NK-92 treated with Interleukin-12 subunit alpha and Interleukin-12 subunit beta, amount 100 ng/mL, for 24 hours (cell line): Measurements from ENCODE around the gene MFNG.

Source experiments
- DNase-seq: peaks from one replicate; lab custom pipeline; 2025; lab: John Stamatoyannopoulos, UW

MFNG gene

DNA sequence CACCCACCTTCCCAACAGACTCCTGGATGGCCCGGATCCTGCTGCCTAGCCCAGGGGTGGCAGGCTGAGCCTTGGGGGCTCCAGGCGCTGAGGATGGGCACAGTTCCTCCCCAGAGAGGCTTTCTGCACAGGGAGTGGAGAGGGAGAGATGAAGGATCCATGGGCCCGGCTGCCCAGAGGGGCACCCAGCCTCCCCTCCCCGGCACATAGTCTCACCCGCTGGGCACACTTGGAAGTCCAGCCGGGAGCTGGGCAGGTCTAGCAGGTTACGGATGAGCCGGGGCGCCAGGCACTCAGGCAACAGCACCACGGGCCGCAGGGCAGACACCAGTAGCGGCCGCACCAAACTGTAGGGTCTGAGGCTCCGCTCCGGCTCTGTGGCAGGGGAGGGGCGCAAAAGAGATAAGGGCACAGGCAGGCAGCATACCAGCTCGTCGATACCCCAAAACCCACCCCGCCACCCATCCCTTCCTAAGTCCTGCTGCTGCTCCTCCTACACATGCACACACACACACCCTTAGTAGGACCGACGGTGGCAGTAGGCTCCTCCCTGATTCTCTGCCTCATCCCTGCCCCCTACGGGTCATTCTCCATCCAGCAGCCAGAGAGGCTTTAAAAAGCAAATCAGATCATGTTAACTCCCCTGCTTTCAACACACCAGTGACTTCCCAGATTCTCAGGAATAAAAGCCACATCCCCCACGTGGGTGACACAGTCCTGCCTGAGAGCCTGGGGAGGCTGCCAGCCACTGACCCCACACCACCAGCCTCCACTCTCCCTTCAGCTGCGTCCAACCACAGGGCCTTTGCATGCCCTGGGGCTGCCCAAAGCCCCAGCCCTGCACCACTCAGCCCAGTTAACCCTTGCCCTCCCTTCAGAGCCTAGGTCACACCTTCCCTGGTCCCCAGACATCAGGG lies 6.5 kb upstream of the MFNG start:
- no peak for DNase-seq

DNA sequence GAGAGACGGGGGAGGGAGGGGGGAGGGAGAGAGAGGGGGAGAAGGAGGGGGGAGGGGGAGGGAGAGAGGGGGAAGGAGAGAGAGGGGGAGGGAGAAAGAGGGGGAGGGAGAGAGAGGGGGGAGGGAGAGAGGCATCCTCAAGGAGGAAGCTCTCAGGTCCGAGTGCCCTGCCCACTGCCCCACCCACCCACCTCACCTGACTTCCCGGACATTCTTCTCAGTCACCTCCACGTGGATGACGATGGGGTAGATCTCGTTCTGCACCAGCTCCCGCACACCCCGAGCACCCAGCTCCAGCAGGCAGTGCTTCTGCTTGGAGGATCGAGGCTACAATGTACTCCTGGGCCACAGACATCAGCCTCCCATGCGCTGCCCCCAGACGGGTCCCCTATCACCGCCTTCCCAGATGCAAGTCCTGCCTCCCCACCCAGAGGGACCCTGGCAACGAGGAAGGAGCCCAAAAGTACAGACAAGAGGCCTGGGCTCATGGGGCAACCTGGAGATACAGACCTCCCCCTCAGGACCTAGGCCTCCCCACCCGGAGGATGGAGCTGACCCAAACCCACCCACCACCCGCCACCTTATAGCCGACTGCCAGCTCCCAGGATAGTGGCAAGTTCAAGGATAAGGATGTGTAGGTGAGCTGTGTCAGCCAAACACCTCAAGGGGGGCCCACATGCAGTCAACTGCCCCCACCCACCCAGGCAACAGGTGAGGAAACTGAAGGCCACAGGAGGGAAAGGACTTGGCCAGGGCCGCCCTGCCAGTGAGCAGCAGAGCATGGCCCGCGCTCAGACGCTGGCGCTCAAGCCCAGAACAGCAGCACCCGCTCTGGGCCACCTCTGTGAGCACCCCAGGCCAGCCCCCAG lies 5.6 kb upstream of the MFNG start:
- DNase-seq, result no peak

DNA sequence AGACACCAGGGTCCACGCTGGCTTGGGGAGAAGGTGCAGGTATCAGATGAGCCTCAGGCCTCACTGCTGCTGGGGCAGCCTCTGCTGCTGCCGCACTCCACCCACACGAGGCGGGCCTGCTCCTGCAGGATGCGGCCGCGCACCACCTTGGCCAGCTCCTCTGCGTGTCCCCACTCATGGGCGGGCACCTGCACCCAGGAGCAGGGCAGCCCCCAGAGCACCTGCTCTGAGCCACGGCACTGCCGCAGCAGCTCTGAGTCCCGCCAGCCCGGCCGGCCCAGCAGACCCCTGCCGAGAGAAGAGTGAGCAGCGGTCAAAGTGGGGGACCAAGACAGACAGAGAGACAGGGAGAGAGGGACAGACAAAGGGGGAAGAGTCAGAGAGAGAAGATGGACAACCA lies 4.9 kb upstream of the MFNG start:
- no peak for DNase-seq

DNA sequence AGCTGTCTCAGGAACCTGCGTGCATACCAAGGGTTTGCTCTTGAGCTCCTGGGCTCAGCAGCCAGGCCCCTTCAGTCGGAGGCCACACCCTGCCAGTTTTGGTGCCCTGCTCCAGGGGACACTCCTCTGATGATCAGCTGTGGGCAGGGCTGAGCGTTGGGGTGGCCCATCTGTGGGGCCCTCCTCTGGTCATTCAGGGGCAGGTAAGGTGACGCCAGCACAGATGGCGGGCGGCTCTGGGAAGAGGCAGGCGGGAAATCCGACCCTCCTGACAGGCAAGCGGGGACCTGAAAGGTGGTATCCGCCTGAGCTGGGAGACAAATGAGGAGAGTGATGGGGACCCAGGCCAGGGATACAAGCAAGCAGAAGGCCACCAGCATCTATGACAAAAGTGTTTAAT lies 3.8 kb upstream of the MFNG start:
- no peak for DNase-seq

DNA sequence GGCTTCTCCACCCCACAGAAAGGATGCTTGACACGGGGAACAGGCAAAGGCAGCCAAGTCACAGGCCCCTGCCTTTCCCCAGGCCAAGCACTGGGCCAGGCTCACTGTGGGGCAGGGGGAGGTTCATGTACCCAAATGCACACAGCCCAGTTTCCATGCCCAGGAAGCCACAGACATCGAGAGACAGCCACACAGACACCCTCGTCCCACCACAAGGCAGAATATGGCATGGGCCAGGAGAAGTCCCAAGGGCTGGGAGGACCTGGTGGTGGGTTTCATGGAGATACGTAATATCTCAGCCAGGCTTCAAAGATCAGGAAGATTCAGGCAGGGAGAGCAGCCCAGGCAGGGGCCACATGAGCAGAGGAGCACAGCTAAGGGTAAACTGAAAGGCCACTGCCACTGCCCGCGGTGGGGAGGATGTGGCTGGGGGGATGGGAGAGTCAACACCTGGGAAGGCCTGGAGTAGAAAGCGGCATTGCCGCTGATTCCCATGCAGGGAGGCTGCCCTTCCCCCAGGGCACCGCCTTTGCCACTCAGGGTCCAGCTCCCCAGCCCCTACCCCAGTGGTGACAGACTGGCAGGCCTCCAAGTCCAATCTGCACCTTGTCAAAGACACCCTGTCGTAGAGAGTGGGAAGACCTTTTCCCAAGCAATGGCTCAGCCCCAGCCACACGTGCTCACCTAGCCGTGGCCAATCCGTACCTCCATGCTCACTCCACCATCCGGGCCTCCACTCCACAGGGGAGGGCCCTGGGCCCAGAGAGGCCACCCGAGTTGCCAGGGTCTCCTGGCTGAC lies 2.4 kb upstream of the MFNG start:
- DNase-seq, result no peak

DNA sequence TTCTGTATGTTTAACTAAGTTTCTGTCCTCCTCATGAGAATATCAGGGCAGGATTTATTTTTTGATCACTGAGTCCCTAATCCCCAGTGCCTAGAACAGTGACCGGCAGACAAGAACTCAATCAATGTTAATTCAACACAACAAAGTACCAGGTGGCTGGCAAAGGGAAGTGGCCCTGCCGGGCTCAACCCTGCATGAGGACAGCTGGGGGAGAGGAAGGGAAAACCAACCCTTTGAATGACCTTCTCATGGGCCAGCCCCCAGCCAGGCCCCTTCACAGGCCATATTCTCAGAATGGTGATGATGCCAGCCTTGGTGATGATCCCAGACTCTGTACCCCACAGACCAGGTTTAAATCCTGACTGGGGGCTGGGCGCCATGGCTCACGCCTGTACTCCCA lies 1.4 kb upstream of the MFNG start:
- no peak for DNase-seq

DNA sequence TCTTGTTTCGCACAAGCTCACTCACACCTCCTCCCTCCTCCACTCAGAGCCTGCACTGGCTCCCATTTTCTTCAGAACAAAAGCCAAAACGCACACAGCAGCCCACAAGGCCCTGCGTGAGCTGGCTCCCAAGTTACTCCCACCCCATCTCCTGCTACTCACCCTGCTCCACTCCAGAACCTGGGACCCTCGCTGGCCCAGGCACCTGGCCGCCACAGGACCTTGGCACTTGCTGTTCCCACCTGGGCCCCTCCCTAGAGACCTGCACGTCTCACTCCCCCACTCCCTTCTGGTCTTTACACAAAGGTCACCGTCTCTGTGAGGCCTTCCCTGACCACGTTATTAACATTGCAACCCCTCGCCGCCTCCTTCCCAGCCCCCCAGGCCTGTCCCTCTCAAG lies 945 bp upstream of the MFNG start:
- no peak for DNase-seq

DNA sequence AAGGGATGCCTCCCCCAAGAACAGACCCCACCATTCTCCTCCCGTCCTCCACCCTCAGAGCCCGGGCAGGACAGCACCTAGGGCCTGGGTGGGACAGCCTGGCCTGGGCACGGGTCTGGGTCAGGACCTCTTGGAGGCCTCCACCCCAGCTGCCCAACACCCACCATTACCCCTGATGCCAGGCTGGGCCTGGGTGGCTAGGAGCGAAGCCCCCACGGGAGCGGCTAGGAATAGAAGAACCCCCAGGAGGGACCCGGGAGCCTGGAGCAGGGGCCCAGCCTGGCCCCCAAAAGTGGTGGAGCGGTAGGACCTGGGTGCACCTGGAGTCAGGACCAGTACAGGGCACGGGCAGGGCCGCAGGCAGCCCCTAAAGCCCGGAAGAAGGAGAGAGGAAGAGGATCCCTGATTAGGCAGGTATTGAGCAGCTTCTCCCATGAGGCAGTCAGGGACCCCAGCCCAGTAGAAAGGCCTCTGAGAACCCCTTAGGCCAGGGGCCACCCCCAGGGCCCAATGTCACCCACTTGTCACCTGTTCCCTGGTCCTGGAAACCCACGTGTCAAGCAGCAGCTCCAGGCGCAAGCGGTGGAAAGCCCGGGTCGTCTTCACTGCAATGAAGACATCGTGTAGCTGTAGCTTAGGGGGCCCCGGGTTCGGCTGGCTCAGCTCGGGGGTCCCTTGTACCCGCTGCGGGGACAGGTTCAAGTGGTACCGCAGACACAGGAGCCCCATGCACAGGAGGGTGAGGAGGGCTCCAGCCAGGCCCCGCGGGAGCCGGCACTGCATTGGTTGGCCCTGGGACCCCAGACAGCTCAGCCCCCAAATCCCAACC lies 575 bp downstream of the MFNG start:
- DNase-seq, result no peak

DNA sequence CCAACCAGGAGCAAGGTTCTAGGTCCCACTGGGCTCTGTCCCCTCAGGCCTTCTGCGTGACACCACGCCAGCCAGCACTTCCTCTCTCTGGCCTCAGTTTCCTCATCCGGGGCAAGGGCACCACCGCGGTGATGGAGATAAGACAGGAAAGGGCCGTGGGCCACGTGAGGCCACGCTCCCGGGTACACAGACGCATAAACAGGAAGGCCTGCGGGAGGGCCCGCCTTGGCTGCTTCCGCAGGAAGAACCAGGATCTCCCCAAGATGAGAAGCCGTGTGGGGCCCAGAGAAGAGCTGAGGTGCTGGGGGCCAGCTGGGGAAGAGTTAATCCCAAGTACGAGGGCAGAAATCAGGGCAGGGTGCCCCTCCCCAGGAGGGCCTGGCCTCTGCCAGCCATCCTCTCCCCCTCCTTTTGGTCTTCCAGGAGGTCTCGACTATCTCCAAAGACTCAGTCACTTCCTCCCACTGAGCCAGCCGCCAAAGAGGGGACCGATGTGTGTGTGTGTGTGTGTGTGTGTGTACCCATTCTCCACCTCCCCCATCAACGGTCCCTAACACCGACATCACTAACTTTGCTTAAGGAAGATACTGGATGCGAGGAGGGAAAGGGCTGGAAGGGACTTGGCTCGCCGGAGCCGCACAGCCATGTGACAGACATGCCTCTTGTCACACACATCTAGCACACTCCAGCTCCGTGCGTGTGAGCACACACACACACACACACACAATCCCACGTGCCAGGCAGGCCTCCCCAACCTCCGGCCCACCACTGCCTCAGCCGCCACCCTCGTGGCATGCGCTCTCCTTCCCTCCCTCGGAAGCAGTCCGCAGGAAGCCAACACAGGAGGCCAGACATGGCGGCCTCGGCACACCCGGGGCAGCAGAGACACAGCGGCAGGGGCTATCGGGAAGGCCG lies 1.4 kb downstream of the MFNG start:
- DNase-seq, result peak; percentile 66

DNA sequence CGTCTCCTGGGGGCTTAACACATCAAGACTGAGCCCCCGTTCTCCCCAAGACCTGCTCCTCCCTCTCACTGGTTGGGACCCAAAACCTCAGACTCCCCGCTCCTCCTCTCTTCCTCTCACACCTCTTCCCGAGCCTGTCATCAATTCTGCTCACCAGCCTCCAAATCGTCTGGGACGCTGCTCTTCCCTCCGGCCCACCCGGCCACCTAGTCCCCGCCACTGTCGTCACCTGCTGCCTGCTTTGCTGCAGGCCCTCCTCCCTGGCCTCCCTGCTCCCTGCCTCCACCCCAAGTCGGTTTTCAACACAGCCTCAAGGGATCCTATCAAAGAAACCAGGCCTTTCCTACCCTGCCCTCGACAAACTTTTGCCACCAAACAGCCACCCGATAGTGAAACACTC lies 3.1 kb downstream of the MFNG start:
- DNase-seq, result no peak

DNA sequence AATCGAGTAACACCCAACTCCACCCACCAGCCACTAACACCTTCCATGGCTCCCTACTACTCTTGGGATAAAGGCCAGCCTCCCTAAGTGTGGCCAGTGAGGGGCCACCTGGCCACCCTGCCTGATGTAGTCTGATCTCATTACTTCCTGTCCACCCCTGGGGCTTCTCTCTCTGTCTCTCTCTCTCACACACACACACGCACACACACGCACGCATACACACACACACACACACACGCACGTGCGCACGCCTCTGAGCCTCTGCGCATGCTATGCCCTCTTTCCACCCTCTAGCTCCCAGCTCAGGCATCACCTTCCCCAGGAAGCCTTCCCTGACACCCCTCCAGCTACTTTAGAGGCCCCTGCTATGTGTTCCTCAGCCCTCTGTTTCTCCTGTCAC lies 3.9 kb downstream of the MFNG start:
- no peak for DNase-seq

DNA sequence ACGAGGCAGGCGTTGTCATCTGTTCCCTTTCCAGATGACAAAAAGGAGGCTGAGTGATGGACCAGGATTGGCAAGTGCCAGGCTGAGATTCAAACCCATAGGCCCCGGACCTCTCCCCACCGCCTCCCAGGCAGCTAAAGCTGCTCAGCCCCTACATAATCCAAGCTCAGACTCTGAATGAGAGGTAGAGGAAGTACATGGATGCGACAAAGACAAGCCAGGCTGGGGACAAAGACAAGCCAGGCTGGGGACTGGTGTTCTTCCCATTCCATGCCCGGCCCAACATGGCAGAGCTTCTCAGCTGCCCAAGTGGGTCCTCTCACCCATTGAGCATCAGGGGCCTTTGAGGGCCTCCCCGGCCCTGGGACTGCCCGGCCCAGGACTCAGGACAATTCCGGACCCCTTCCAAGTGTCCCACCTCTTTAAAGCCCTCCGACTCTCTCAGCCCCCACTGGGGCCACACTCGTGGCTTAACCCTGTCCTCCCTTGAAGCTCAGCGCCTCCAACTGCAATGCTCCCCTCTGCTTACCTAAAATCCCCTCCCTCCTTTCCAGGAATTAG lies 4.8 kb downstream of the MFNG start:
- DNase-seq, result no peak

DNA sequence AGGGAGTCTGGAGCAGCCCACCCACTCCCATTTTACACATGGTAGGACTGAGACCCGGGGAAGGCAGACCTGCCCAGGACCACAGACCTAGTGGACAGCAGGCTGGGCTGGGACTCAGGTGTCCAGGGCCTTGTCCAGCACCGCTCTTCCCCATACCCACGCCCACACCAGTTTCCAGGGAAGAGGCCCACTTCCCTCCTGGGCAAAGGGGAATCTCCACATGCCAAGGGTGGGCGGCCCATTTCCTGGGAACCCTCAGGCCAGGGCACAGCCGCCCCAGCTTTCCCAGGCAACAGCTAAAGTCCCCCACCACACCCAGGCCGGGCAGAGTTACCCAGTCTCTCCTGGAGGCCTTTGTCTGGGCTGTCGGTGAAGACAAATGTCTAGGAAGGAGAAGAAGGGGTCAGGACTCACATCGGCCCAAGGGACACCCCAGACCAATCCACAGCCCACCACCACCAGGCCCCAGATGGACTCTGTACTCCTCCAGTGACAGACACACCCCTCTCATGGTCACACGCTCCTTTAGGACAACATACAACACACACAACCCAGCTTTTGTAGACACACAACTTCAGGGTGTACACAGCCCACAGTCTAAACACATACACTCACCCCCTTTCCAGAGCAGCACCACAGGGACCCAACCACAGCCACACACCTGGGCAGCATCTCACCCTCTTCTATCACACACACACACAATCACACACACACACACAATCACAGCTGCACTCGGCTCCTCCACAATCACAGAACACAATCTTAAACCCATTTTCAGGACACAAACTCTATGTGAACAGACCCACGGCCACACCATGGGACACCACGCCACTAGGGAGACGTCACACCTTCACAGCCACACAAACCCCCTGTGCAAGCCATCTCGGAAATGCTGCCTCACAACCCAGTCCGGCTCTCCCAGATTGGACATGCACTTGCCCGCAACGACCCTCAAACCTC lies 5.5 kb downstream of the MFNG start:
- DNase-seq, result no peak

DNA sequence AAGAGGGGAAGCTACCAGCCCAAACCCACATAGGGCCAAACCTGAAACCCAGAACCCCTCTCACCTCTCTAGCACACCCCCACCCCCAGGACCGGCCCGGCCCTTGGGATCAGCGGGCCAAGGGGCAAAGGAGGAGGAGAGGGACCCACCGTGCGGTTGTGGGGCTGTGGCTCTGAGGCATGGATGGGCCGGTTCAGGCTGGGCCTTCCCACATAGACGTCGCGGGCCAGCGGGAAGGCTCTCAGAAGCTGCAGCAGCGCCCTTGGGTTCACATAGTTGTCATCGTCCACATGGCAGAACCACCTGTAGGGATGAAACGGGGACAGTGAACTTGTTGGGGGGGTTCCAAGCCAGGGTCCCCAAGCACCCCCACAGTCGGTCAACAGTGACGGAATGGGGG lies 7.0 kb downstream of the MFNG start:
- no peak for DNase-seq

DNA sequence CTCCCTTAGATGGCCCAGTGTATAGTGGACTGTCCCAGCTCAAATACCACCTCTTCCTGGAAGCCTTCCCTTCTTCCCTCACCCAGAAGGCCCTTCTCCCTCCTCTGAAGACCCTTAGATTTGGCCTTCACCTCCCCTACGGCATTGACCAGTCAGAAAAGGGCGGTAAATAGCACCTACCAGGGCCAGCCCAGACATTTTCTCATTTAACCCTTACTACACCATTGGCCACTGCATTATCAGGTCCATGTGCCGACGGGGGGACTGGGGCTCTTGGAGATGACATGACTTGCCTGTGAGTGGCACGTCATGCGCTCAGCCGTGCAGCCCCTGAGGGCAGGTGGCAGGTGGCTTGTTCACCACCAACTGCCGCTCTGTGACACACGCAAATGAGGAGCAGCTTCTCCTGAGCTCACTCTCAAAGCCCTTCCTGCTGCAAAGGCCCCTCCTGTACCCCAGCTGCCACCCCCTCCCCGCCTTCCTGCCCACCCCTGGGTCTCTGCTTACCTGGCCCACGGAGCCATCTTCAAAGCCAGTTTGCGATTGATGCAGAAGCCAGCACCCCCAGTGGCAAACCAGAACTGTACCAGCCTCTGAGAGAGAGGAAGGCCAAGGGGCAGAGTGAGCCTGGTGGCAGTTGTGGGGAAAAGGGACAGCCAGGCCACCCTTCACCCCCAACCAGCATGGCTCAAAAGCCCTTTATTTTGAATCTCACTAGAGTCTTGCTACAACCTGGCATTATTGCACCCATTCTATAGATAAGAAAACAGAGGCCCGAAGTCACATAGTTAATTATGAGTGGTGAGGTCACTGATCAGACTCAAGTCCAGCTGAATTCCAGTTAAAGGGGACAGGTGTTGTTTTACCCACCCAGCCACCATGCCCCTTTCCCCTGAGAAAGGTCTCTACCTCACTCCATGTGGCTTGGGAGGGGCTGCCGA lies 9.5 kb downstream of the MFNG start:
- DNase-seq, result no peak

DNA sequence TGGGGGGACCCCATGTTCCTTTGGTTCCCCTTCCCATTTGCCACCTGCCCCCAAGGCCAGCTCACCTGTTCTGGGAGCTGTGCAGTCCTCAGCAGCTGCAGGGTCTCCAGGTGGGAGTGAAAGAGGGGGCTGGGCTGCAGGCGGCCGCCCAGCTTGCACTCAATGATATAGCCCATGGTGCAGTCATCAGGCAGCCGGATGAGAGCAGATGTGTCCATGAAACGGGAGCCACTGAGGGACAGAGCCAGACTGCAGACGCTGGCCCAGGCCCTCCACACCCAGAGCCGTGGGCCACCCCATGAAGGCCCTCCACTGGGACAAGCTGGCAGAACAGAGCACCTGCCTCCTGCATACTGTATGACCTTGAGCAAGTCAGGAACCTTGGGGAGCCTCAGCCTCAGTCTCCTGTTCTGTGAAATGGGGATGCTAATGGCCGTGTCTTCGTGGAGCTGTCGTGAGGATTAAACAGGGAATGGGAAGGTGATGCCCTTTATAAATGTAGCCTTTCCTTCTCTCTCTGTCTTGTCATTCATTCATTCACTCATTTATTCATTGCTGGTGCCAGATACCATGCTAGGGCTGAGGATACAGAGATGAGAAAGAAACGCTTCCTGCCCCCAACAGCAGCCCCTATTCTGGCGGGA lies 11.6 kb downstream of the MFNG start:
- no peak for DNase-seq

DNA sequence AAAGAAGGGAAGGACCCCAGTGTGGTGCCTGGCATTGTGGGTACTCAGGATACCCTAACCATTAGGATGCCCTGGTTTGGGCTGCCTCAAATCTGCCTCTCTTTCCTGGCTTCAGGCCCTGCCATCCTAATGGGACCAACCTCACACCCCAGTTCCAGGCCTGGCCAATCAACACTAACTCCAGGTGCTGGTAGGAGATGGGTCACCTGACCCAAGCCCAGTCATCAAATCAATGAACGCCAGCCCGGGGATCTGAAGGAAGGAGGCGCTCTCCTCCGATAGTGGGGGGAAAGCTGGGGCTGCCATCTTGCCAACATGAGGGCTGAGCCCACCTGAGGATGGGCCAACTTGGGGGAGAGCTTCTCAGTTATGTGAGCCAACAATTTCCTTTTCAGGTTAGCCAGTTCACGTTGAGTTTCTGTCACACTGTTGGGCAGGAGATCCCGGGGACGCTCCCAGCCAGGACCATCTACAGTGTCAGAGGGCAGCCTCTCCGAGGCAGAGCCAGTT lies 12.7 kb downstream of the MFNG start:
- DNase-seq, result no peak
